H1 (cell line): ENCODE results near the gene HYLS1. TPM values are rescaled to one million over a fixed set of nuclear protein-coding genes. Genes with fewer than 3 reads are reported as not detected.

ENCODE experiments used
- polyA plus RNA-seq, 7 experiments: library from polyadenylated mRNA; depleted of rRNA in 3 of 7; stranded (reverse) in 5 of 7; unstranded in 2 of 7; fragments of >200 nt in 5 of 7; fragments of 200-250 nt in 2 of 7; gene quantifications; 1 replicate in 5 of 7; 2 replicates in 1 of 7; 4 replicates in 1 of 7; pipeline versions ENCODE4 v1.2.1 to v1.2.3, GENCODE V29; 2011 to 2013; ENCODE audit warnings: missing spikeins in 2 of 7, mixed read lengths in 2 of 7
- total RNA-seq: library from RNA; stranded (reverse); fragmentation: NEBNext Ultra II Directional; extraction: Animal tissue kit (Norgen Biotek cat#: 25700); gene quantifications from 2 replicates; pipeline ENCODE4 v1.2.1, GENCODE V29; 2021
- TF ChIP-seq, protein P1 (sequence below): fragments of 300-600 bp; sonication (generic); IDR thresholded peaks from 2 replicates; pipeline ENCODE4 v1.7.1; 2012; ENCODE audit warnings: low read length, moderate library complexity, mild to moderate bottlenecking, inconsistent platforms; ENCODE audit not compliant: insufficient replicate concordance

The HYLS1 gene
- total and polyA plus RNA-seq, 2 of the 8 experiments (the other 6 are each of a cell fraction or from before 2014, with no cell fraction given): 5.1 to 11.6 TPM

DNA sequence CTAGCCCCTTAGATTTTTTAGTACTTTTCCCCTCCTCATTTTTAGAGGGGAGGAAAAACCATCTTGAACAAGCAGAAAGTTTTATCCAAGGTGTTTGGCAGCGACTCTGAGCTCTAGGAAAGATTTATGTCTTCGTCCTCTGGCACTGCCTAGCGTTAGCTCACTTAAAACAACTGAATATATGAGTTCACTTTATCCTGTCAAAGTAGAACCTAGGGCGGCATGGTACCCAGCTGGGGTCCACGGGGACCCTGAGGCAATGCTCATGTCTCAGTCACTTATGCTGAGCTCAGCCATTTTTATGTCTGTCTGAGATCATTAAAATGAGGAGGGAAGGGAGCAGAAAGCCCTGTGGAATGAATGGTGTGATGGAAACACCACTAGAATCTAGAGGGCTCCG is 44.2 kb downstream of the HYLS1 start (continued):
- TF ChIP-seq, protein P1, sequence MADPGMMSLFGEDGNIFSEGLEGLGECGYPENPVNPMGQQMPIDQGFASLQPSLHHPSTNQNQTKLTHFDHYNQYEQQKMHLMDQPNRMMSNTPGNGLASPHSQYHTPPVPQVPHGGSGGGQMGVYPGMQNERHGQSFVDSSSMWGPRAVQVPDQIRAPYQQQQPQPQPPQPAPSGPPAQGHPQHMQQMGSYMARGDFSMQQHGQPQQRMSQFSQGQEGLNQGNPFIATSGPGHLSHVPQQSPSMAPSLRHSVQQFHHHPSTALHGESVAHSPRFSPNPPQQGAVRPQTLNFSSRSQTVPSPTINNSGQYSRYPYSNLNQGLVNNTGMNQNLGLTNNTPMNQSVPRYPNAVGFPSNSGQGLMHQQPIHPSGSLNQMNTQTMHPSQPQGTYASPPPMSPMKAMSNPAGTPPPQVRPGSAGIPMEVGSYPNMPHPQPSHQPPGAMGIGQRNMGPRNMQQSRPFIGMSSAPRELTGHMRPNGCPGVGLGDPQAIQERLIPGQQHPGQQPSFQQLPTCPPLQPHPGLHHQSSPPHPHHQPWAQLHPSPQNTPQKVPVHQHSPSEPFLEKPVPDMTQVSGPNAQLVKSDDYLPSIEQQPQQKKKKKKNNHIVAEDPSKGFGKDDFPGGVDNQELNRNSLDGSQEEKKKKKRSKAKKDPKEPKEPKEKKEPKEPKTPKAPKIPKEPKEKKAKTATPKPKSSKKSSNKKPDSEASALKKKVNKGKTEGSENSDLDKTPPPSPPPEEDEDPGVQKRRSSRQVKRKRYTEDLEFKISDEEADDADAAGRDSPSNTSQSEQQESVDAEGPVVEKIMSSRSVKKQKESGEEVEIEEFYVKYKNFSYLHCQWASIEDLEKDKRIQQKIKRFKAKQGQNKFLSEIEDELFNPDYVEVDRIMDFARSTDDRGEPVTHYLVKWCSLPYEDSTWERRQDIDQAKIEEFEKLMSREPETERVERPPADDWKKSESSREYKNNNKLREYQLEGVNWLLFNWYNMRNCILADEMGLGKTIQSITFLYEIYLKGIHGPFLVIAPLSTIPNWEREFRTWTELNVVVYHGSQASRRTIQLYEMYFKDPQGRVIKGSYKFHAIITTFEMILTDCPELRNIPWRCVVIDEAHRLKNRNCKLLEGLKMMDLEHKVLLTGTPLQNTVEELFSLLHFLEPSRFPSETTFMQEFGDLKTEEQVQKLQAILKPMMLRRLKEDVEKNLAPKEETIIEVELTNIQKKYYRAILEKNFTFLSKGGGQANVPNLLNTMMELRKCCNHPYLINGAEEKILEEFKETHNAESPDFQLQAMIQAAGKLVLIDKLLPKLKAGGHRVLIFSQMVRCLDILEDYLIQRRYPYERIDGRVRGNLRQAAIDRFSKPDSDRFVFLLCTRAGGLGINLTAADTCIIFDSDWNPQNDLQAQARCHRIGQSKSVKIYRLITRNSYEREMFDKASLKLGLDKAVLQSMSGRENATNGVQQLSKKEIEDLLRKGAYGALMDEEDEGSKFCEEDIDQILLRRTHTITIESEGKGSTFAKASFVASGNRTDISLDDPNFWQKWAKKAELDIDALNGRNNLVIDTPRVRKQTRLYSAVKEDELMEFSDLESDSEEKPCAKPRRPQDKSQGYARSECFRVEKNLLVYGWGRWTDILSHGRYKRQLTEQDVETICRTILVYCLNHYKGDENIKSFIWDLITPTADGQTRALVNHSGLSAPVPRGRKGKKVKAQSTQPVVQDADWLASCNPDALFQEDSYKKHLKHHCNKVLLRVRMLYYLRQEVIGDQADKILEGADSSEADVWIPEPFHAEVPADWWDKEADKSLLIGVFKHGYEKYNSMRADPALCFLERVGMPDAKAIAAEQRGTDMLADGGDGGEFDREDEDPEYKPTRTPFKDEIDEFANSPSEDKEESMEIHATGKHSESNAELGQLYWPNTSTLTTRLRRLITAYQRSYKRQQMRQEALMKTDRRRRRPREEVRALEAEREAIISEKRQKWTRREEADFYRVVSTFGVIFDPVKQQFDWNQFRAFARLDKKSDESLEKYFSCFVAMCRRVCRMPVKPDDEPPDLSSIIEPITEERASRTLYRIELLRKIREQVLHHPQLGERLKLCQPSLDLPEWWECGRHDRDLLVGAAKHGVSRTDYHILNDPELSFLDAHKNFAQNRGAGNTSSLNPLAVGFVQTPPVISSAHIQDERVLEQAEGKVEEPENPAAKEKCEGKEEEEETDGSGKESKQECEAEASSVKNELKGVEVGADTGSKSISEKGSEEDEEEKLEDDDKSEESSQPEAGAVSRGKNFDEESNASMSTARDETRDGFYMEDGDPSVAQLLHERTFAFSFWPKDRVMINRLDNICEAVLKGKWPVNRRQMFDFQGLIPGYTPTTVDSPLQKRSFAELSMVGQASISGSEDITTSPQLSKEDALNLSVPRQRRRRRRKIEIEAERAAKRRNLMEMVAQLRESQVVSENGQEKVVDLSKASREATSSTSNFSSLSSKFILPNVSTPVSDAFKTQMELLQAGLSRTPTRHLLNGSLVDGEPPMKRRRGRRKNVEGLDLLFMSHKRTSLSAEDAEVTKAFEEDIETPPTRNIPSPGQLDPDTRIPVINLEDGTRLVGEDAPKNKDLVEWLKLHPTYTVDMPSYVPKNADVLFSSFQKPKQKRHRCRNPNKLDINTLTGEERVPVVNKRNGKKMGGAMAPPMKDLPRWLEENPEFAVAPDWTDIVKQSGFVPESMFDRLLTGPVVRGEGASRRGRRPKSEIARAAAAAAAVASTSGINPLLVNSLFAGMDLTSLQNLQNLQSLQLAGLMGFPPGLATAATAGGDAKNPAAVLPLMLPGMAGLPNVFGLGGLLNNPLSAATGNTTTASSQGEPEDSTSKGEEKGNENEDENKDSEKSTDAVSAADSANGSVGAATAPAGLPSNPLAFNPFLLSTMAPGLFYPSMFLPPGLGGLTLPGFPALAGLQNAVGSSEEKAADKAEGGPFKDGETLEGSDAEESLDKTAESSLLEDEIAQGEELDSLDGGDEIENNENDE: no peak
